Measurements from ENCODE around the gene ANKRD13D.

DNA sequence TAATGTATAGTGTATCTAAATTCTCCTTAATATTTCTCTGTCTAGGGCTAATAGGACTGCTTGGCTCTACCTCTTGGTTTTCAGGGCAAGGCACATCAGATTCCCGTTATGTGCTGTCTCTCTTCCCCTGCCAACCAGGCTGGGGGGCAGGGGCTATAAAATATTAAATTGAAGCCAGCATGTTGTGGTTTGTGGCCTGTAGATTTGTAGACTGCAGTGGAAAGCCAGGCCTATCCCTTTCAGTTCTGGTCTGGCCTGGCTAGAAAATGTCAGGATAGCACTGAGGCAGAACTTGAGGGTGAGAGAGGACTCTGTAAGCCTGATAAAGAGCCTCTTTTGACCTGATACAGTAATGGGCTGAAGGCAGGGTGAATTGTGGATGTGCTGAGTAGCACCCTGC, 37.3 kb upstream of the ANKRD13D start:
- no peak for TF ChIP-seq EP300 (IDR thresholded peaks at IDR 0.05)
- TF ChIP-seq, protein P1, sequence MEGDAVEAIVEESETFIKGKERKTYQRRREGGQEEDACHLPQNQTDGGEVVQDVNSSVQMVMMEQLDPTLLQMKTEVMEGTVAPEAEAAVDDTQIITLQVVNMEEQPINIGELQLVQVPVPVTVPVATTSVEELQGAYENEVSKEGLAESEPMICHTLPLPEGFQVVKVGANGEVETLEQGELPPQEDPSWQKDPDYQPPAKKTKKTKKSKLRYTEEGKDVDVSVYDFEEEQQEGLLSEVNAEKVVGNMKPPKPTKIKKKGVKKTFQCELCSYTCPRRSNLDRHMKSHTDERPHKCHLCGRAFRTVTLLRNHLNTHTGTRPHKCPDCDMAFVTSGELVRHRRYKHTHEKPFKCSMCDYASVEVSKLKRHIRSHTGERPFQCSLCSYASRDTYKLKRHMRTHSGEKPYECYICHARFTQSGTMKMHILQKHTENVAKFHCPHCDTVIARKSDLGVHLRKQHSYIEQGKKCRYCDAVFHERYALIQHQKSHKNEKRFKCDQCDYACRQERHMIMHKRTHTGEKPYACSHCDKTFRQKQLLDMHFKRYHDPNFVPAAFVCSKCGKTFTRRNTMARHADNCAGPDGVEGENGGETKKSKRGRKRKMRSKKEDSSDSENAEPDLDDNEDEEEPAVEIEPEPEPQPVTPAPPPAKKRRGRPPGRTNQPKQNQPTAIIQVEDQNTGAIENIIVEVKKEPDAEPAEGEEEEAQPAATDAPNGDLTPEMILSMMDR (IDR thresholded peaks at IDR 0.05): no peak
- TF ChIP-seq POLR2A (IDR thresholded peaks at IDR 0.05): no peak
- no peak for TF ChIP-seq POLR2AphosphoS5 (IDR thresholded peaks at IDR 0.05)
